GM12875 (cell line): ENCODE data around the gene TRIM4.

Experiments used
- H3K4me3 ChIP-seq: one replicate; pipeline ENCODE4 v1.5.1; 2011; ENCODE audit warnings: low read depth, low read length, control low read depth
- CTCF ChIP-seq: IDR thresholded peaks from 2 replicates; pipeline ENCODE4 v1.5.1; 2011; ENCODE audit warnings: low read depth, mild to moderate bottlenecking, control low read depth, inconsistent platforms, low read length, moderate library complexity, borderline replicate concordance; ENCODE audit not compliant: insufficient read depth

Gene TRIM4

GRCh38 chr7:99910976-99911375, 8.4 kb downstream of the TRIM4 start:
- H3K4me3 ChIP-seq = no peak overlapping the region
- TF ChIP-seq CTCF = no peak

GRCh38 chr7:99901581-99901980, 17.7 kb downstream of the TRIM4 start:
- H3K4me3 ChIP-seq = no peak overlapping the region
- no peak for TF ChIP-seq CTCF

- no peak for TF ChIP-seq CTCF
- no peak overlapping the region for H3K4me3 ChIP-seq
Observed at GRCh38 chr7:99899830-99900519, 19.4 kb downstream of the TRIM4 start.

- no peak overlapping the region for H3K4me3 ChIP-seq
- TF ChIP-seq CTCF = no peak
Observed at GRCh38 chr7:99898836-99899235, 20.5 kb downstream of the TRIM4 start.

- no peak overlapping the region for H3K4me3 ChIP-seq
- TF ChIP-seq CTCF = no peak
Observed at GRCh38 chr7:99898023-99898357, 21.3 kb downstream of the TRIM4 start.

- H3K4me3 ChIP-seq = no peak overlapping the region
- TF ChIP-seq CTCF = no peak
Observed at GRCh38 chr7:99897322-99898022, 21.9 kb downstream of the TRIM4 start.

GRCh38 chr7:99894738-99895137, 24.6 kb downstream of the TRIM4 start:
- no peak for TF ChIP-seq CTCF
- H3K4me3 ChIP-seq = no peak overlapping the region
